WTC11 (cell line): ENCODE measurements around the gene LPCAT3.

Experiments used
- CTCF ChIP-seq: fragments of 200-600 bp; IDR thresholded peaks from 2 replicates; pipeline ENCODE4 v1.8.0; 2022; ENCODE audit warnings: antibody characterized with exemption
- EMX1 ChIP-seq: fragments of 250-450 bp; sonication (Bioruptor Pico); IDR thresholded peaks from 2 replicates; pipeline ENCODE4 v1.8.0; 2021; ENCODE audit warnings: mild to moderate bottlenecking
- KAT7 ChIP-seq: sonication (generic); formaldehyde crosslinking; IDR thresholded peaks from 2 replicates; pipeline ENCODE4 v1.8.1; 2023; ENCODE audit warnings: missing genetic modification reagents, mild to moderate bottlenecking, borderline replicate concordance
- MYBL2 ChIP-seq: sonication (generic); formaldehyde crosslinking; IDR thresholded peaks from 2 replicates; pipeline ENCODE4 v1.8.1; 2023; ENCODE audit warnings: mild to moderate bottlenecking, moderate library complexity, missing genetic modification reagents
- NFE2L1 ChIP-seq: sonication (generic); formaldehyde crosslinking; IDR thresholded peaks from 2 replicates; pipeline ENCODE4 v1.8.1; 2023; ENCODE audit warnings: missing genetic modification reagents
- USF1 ChIP-seq: sonication (generic); formaldehyde crosslinking; IDR thresholded peaks from 2 replicates; pipeline ENCODE4 v1.8.0; 2022; ENCODE audit warnings: mild to moderate bottlenecking, missing genetic modification reagents
- ZBTB21 ChIP-seq: sonication (generic); formaldehyde crosslinking; IDR thresholded peaks from 2 replicates; pipeline ENCODE4 v1.8.1; 2023; ENCODE audit warnings: mild to moderate bottlenecking, missing genetic modification reagents, borderline replicate concordance
- ZNF317 ChIP-seq: sonication (generic); formaldehyde crosslinking; IDR thresholded peaks from 2 replicates; pipeline ENCODE4 v1.8.1; 2023; ENCODE audit warnings: low read depth, mild to moderate bottlenecking, moderate library complexity, missing genetic modification reagents, borderline replicate concordance
- ZNF416 ChIP-seq: fragments of 250-450 bp; sonication (Bioruptor Pico); IDR thresholded peaks from 2 replicates; pipeline ENCODE4 v1.9.0; 2021; ENCODE audit warnings: mild to moderate bottlenecking, inconsistent platforms

DNA sequence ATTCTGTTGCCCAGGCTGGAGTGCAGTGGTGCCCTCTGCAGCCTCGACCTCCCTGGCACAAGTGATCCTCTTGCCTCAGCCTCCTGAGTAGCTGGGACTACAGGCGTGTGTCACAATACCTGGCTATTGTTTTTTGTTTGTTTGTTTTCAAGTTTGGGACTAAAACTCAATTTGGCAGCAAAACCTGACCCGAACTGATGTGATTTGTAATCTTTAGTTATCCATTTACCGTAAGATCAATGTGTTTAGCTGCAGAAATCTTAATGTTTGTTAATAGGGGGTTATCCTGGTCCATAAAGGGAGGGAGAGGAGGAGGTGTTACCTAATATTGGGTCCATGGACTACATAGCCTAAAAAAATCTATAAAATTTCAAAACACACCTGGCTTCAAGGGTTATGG is 41.5 kb upstream of the LPCAT3 start:
- TF ChIP-seq USF1 (CRISPR knock-in tag) (no peak), CTCF (no peak), ZNF416 (CRISPR knock-in tag) (no peak), ZNF317 (CRISPR knock-in tag) (no peak), KAT7 (no peak), NFE2L1 (CRISPR knock-in tag) (no peak), ZBTB21 (CRISPR knock-in tag) (no peak), EMX1 (no peak), MYBL2 (no peak)
